Measurements from ENCODE around the gene FOSL2.

The FOSL2 gene

GRCh38 chr2:28374331-28374730 lies 18.3 kb upstream of the FOSL2 start:
- no peak for DNase-seq (ENCODE audit: low read depth in 3 of 3)

GRCh38 chr2:28375236-28375635 lies 17.4 kb upstream of the FOSL2 start:
- no peak for DNase-seq (ENCODE audit: low read depth in 3 of 3)

GRCh38 chr2:28375742-28376631 lies 16.7 kb upstream of the FOSL2 start:
- no peak for DNase-seq (ENCODE audit: low read depth in 3 of 3)

GRCh38 chr2:28377195-28377816 lies 15.4 kb upstream of the FOSL2 start:
- DNase-seq (ENCODE audit: low read depth in 3 of 3), result no peak

GRCh38 chr2:28377984-28378678 lies 14.5 kb upstream of the FOSL2 start:
- no peak for DNase-seq (ENCODE audit: low read depth in 3 of 3)

- DNase-seq (ENCODE audit: low read depth in 3 of 3), result no peak
Measured at GRCh38 chr2:28378679-28379584, 13.7 kb upstream of the FOSL2 start.

GRCh38 chr2:28380219-28380618 lies 12.4 kb upstream of the FOSL2 start:
- no peak for DNase-seq (ENCODE audit: low read depth in 3 of 3)

GRCh38 chr2:28381225-28382180 lies 11.2 kb upstream of the FOSL2 start:
- no peak for DNase-seq (ENCODE audit: low read depth in 3 of 3)

- DNase-seq (ENCODE audit: low read depth in 3 of 3), result no peak
Measured at GRCh38 chr2:28382755-28383154, 9.9 kb upstream of the FOSL2 start.

- no peak for DNase-seq (ENCODE audit: low read depth in 3 of 3)
Measured at GRCh38 chr2:28387082-28387960, 5.3 kb upstream of the FOSL2 start.

GRCh38 chr2:28389399-28390240 lies 3.0 kb upstream of the FOSL2 start:
- DNase-seq (ENCODE audit: low read depth in 3 of 3), result no peak

- DNase-seq (ENCODE audit: low read depth in 3 of 3), result peak; percentile 89 to 93 (median 93)
Measured at GRCh38 chr2:28390241-28390745, 2.4 kb upstream of the FOSL2 start.

GRCh38 chr2:28390746-28391563 lies 1.7 kb upstream of the FOSL2 start:
- DNase-seq (ENCODE audit: low read depth in 3 of 3), result no peak

- peak in 1 of 3 experiments; percentile 58 for DNase-seq (ENCODE audit: low read depth in 3 of 3)
Measured at GRCh38 chr2:28391564-28392296, 928 bp upstream of the FOSL2 start.

GRCh38 chr2:28393114-28393836 lies 617 bp downstream of the FOSL2 start:
- peak in 2 of 3 experiments; percentile 42 to 51 for DNase-seq (ENCODE audit: low read depth in 3 of 3)

- DNase-seq (ENCODE audit: low read depth in 3 of 3), result no peak
Measured at GRCh38 chr2:28394331-28394877, 1.7 kb downstream of the FOSL2 start.
